GM06990 (cell line): ENCODE results near the gene DPH3.

Experiments used
- DNase-seq: peaks from one replicate; pipeline ENCODE4 v3.0.0-alpha.2; 2011; ENCODE audit not compliant: insufficient read length; ENCODE audit errors: extremely low read depth
- H3K27me3 ChIP-seq: replicated peaks from 2 replicates; pipeline ENCODE4 v1.6.0; 2011; ENCODE audit warnings: low read length; ENCODE audit not compliant: control insufficient read depth, insufficient read depth
- H3K36me3 ChIP-seq: 2 replicates; pipeline ENCODE4 v1.5.1; 2011; ENCODE audit warnings: low read length; ENCODE audit not compliant: control insufficient read depth, insufficient read depth
- H3K4me3 ChIP-seq: replicated peaks from 2 replicates; pipeline ENCODE4 v1.5.1; 2011; ENCODE audit warnings: low read depth, mild to moderate bottlenecking, control low read depth, low read length
- CTCF ChIP-seq: IDR thresholded peaks from 2 replicates; pipeline ENCODE4 v1.5.1; 2011; ENCODE audit warnings: low read length, control low read depth, mild to moderate bottlenecking, inconsistent platforms; ENCODE audit not compliant: insufficient read depth, poor library complexity, severe bottlenecking

DPH3 gene

GRCh38 chr3:16227566-16227965, 37.2 kb downstream of the DPH3 start:
- H3K36me3 ChIP-seq = no peaks in the 10 kb centered on the region
- no peaks in the 10 kb centered on the region for H3K27me3 ChIP-seq
- no peak for TF ChIP-seq CTCF
- DNase-seq = no peak
- no peak overlapping the region for H3K4me3 ChIP-seq

DNA sequence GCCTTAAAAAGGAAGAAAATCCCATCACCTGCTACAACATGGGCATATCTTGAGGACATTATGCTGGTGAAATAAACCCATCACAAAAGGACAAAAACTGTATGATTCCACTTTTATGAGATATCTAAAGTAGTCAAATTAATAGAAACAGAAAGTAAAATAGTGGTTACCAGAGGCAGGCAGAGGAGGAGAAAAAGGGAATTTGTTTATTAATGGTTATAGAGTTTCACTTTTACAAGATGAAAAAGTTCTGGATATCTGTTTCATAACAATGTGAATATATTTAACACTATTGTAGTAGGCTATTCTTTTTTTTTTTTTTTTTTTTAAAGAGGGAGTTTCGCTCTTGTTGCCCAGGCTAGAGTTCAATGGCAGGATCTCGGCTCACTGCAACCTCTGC, 40.4 kb downstream of the DPH3 start:
- no peak for DNase-seq
- TF ChIP-seq CTCF = no peak
- H3K36me3 ChIP-seq = no peaks in the 10 kb centered on the region
- no peak overlapping the region for H3K4me3 ChIP-seq
- no peaks in the 10 kb centered on the region; the same call in 1 of the 2 replicates for H3K27me3 ChIP-seq

DNA sequence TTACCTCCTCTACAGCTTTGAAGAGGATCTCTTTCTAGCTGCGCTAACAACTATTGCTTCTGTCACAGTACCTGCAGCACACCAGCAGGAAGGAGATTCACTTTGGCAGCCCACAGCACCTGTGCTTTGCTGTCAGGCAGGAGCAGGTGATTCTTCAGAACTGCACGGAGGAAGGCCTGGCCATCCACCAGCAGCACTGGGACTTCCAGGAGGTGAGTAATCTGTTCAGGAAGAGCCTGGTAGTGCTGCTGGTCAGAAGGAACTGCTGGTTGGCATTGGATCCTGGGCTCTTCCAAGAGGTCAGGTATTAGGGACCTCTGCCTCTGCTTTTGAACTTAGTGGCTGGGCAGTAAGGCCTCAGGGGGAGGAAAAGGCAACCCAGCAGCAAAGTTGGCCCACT, 42.2 kb downstream of the DPH3 start:
- Histone ChIP-seq H3K27me3 (no peaks in the 10 kb centered on the region; the same call in 1 of the 2 replicates), H3K36me3 (no peaks in the 10 kb centered on the region), H3K4me3 (no peak overlapping the region)
- no peak for TF ChIP-seq CTCF
- DNase-seq = no peak

DNA sequence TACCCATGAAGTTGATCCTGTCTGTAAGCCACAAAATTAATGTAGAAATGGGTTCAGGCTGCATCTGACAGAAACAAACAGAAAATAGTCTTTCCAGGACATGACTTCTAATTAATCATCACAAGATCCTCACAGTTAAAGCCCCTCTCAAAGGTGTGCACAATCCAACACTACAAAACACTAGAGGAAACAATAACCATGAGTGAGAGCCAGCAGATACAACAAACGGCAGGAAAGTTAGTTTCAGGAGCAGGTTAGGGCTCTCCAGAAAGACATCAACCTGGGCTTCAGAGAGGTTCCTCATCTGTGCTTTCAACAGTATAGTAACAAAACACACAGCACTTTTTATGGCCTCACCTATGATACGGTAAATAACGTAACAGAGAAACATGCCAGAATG, 42.8 kb downstream of the DPH3 start:
- no peaks in the 10 kb centered on the region; the same call in 1 of the 2 replicates for H3K27me3 ChIP-seq
- H3K4me3 ChIP-seq = no peak overlapping the region

DNA sequence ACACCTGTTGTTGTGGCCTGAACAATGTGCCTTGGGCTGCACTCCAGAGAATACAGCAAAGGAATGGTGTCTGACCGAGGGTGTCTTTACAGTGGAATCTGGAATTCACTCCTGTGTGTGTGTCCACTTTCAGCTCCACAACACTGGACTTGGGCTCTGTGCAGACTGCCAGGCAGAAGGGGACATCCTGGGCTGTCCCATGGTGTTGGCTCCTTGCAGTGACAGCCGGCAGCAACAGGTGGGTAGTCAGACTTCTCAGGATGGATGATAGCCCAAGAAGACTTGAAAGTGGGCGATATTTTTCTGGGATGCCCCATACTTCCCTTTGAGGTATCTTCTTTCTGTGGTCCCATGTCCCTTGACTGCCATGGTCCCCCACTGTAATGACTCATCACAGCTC, 45.0 kb downstream of the DPH3 start:
- H3K27me3 ChIP-seq = no peaks in the 10 kb centered on the region; the same call in 1 of the 2 replicates
- H3K36me3 ChIP-seq = no peaks in the 10 kb centered on the region
- H3K4me3 ChIP-seq = no peak overlapping the region
- DNase-seq = no peak
- TF ChIP-seq CTCF = no peak

More for the DNA sequence above, 42.8 kb downstream of the DPH3 start:
- TF ChIP-seq CTCF = no peak
- no peak for DNase-seq
- no peaks in the 10 kb centered on the region for H3K36me3 ChIP-seq

DNA sequence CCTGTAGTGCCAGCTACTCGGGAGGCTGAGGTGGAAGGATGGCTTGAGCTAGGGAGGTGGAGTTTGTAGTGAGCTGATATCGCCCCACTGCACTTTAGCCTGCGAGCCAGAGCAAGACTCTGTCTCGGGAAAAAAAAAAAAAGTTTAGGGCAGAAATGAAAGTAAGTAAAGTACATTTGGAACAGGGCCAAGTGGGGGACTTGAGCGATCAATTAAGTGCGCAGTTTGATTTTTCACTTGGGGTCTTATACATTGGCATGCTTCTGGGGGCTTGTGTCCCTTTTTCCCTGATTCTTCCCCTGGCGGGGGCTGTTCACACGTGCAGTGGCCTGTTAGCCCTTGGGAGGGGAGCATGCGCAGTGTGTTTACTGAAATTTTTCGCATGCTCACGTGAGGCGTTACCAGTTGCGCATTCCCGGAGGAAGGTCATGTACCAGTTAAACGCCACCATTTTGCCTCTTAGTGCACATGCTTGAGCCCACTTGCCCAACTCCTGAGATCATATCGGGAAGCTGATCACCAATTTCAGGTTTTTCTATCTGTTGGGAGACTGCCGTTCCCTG, 48.3 kb downstream of the DPH3 start:
- Histone ChIP-seq H3K36me3 (no peaks in the 10 kb centered on the region), H3K4me3 (no peak overlapping the region), H3K27me3 (no peaks in the 10 kb centered on the region; the same call in 1 of the 2 replicates)
- no peak for DNase-seq
- no peak for TF ChIP-seq CTCF
